K562 (cell line): Measurements from ENCODE around the gene CTXN1. TPM values are rescaled to one million over a fixed set of nuclear protein-coding genes. Genes with fewer than 3 reads are reported as not detected.

Experiments
- ATAC-seq: fragments of 200-7000 bp; cut with Tn5 transposase; 3 replicates; pipeline ENCODE4 v1.9.1; 2020; ENCODE audit warnings: moderate library complexity
- BruUV-seq: library from RNA; stranded (reverse); fragments of 400-500 nt; replicated peaks from 2 replicates; lab custom pipeline; 2021; lab: Mats Ljungman, UMichigan
- CTCF ChIA-PET: fragments of 300-600 bp; formaldehyde crosslinking; extraction: SDS; loops from one replicate; lab custom pipeline; 2021; ENCODE audit warnings: low intra/inter-chr PET ratio; lab: Yijun Ruan, JAX
- POLR2A ChIA-PET: fragments of 300-600, 350-650 bp; sonication (Branson Sonifier 250); formaldehyde crosslinking; extraction: SDS; loops from one replicate; lab custom pipeline; 2021; ENCODE audit warnings: antibody characterized with exemption, inconsistent platforms; lab: Yijun Ruan, JAX
- DNase-seq, 4 experiments: peaks; one replicate each; pipeline versions ENCODE4 v3.0.0 to v3.0.0-alpha.2; 2011 to 2018; ENCODE audit warnings: low spot score in 3 of 4, mixed read lengths in 3 of 4; ENCODE audit errors: extremely low read depth in 1 of 4
- FAIRE-seq: peaks from 2 replicates; lab custom pipeline; 2011; peaks lifted over from hg19 to GRCh38; lab: Jason Lieb, UNC
- H2AFZ ChIP-seq: 2 replicates; pipeline ENCODE4 v1.6.0; 2011; ENCODE audit warnings: low read depth, low read length, control low read depth, inconsistent platforms
- H3K27ac ChIP-seq: fragments of 200-600 bp; 3 replicates; pipeline ENCODE4 v1.8.0; 2011; ENCODE audit warnings: low read depth, mild to moderate bottlenecking, control low read depth, inconsistent platforms, low read length, moderate library complexity, mixed read lengths; ENCODE audit errors: extremely low read depth
- H3K27me3 ChIP-seq, 2 experiments: fragments of 300-600 bp in 1 of 2; 2 replicates in 1 of 2; 3 replicates in 1 of 2; pipeline versions ENCODE4 v1.6.0 to v1.8.0; 2011; ENCODE audit warnings: inconsistent platforms in 2 of 2, low read length in 2 of 2, mild to moderate bottlenecking in 1 of 2, mixed read lengths in 1 of 2, moderate library complexity in 1 of 2; ENCODE audit not compliant: control insufficient read depth in 2 of 2, insufficient read depth in 2 of 2
- H3K36me3 ChIP-seq: fragments of 300-600 bp; 3 replicates; pipeline ENCODE4 v1.8.0; 2011; ENCODE audit warnings: mild to moderate bottlenecking, low read length, inconsistent platforms; ENCODE audit not compliant: control insufficient read depth, insufficient read depth
- H3K4me1 ChIP-seq, 2 experiments: fragments of 200-600 bp in 1 of 2; replicated peaks in 1 of 2; 2 replicates in 1 of 2; 3 replicates in 1 of 2; pipeline versions ENCODE4 v1.5.1 to v1.8.0; 2011; ENCODE audit warnings: inconsistent platforms in 2 of 2, low read length in 2 of 2, mild to moderate bottlenecking in 1 of 2, mixed read lengths in 1 of 2, moderate library complexity in 1 of 2; ENCODE audit not compliant: control insufficient read depth in 2 of 2, insufficient read depth in 2 of 2
- H3K4me2 ChIP-seq: 2 replicates; pipeline ENCODE4 v1.6.1; 2011; ENCODE audit warnings: low read length, control low read depth, inconsistent platforms, mixed read lengths; ENCODE audit not compliant: insufficient read depth
- H3K4me3 ChIP-seq: fragments of 200-600 bp; sonication (generic), shearing (Covaris generic); 2 replicates; pipeline ENCODE4 v1.5.1; 2016; ENCODE audit warnings: control low read depth, inconsistent platforms
- H3K79me2 ChIP-seq: fragments of 200-600 bp; 3 replicates; pipeline ENCODE4 v1.8.0; 2011; ENCODE audit warnings: low read length, inconsistent platforms; ENCODE audit not compliant: control insufficient read depth, insufficient read depth
- H3K9ac ChIP-seq, 2 experiments: 2 replicates each; pipeline versions ENCODE4 v1.6.0 to v1.6.1; 2011; ENCODE audit warnings: low read depth in 2 of 2, low read length in 2 of 2, control low read depth in 1 of 2, inconsistent platforms in 1 of 2, mild to moderate bottlenecking in 1 of 2, mixed read lengths in 1 of 2; ENCODE audit not compliant: insufficient read depth in 1 of 2
- H3K9me1 ChIP-seq: one replicate; pipeline ENCODE4 v1.6.0; 2011; ENCODE audit warnings: inconsistent platforms, mild to moderate bottlenecking, low read length, moderate library complexity; ENCODE audit not compliant: control insufficient read depth, insufficient read depth
- H3K9me3 ChIP-seq: replicated peaks from 2 replicates; pipeline ENCODE4 v1.5.1; 2011; ENCODE audit warnings: low read depth, low read length, inconsistent platforms; ENCODE audit not compliant: control insufficient read depth, insufficient read depth
- H4K20me1 ChIP-seq: replicated peaks from 2 replicates; pipeline ENCODE4 v1.6.1; 2011; ENCODE audit warnings: low read length, inconsistent platforms, mixed read lengths; ENCODE audit not compliant: control insufficient read depth, insufficient read depth
- ATF3 ChIP-seq, 2 experiments: fragments of 450-650 bp in 1 of 2; sonication (generic) in 1 of 2; formaldehyde crosslinking in 1 of 2; IDR thresholded peaks in 1 of 2; conservative IDR thresholded peaks in 1 of 2; 2 replicates each; pipeline versions ENCODE4 v1.6.1 to v1.8.1; 2016 to 2023; ENCODE audit warnings: mild to moderate bottlenecking in 2 of 2, moderate library complexity in 2 of 2, inconsistent platforms in 1 of 2, missing genetic modification reagents in 1 of 2
- E2F1 ChIP-seq: sonication (generic); formaldehyde crosslinking; IDR thresholded peaks from 2 replicates; pipeline ENCODE4 v1.8.1; 2023; ENCODE audit warnings: mild to moderate bottlenecking, missing genetic modification reagents, moderate library complexity
- HCFC1 ChIP-seq: IDR thresholded peaks from 2 replicates; pipeline ENCODE4 v1.6.1; 2012; ENCODE audit warnings: low read depth, low read length, improper control_type of control experiment
- MTF1 ChIP-seq: fragments of 250-450 bp; sonication (Bioruptor Pico); IDR thresholded peaks from 2 replicates; pipeline ENCODE4 v1.9.0; 2021; ENCODE audit warnings: moderate library complexity, mild to moderate bottlenecking, inconsistent platforms, borderline replicate concordance
- NFIC ChIP-seq: fragments of 450-650 bp; IDR thresholded peaks from 2 replicates; pipeline ENCODE4 v1.6.1; 2017; ENCODE audit warnings: mild to moderate bottlenecking, inconsistent platforms
- POLR2B ChIP-seq: fragments of 450-650 bp; IDR thresholded peaks from 2 replicates; pipeline ENCODE4 v1.6.1; 2018; ENCODE audit warnings: low read depth; ENCODE audit not compliant: partially characterized antibody
- POLR2G ChIP-seq: fragments of 200-400 bp; formaldehyde crosslinking; IDR thresholded peaks from 2 replicates; pipeline ENCODE4 v1.6.1; 2017; ENCODE audit warnings: low read depth, mild to moderate bottlenecking, antibody characterized with exemption, low read length, moderate library complexity
- RAD21 ChIP-seq, 2 experiments: fragments of 250-450 bp in 1 of 2; fragments of 450-650 bp in 1 of 2; sonication (Bioruptor Pico) in 1 of 2; formaldehyde crosslinking in 1 of 2; IDR thresholded peaks in 1 of 2; conservative IDR thresholded peaks in 1 of 2; 2 replicates each; pipeline versions ENCODE4 v1.4.0 to v1.8.0; 2020 to 2022; ENCODE audit warnings: mild to moderate bottlenecking in 2 of 2, moderate library complexity in 1 of 2
- RBFOX2 ChIP-seq: fragments of 200-400 bp; formaldehyde crosslinking; IDR thresholded peaks from 2 replicates; pipeline ENCODE4 v1.6.1; 2017; ENCODE audit warnings: low read depth, mild to moderate bottlenecking, low read length, moderate library complexity
- RFX1 ChIP-seq: fragments of 450-650 bp; IDR thresholded peaks from 2 replicates; pipeline ENCODE4 v1.6.1; 2016; ENCODE audit warnings: mild to moderate bottlenecking, moderate library complexity
- SMC3 ChIP-seq: conservative IDR thresholded peaks from 2 replicates; pipeline ENCODE4 v1.6.1; 2011; ENCODE audit warnings: low read depth, low read length, improper control_type of control experiment; ENCODE audit not compliant: insufficient read depth
- VEZF1 ChIP-seq: fragments of 200-800 bp; sonication (Bioruptor generic); IDR thresholded peaks from 2 replicates; pipeline ENCODE4 v1.6.1; 2017; ENCODE audit warnings: missing genetic modification characterization, missing compliant biosample characterization
- ZBTB7A ChIP-seq: IDR thresholded peaks from 2 replicates; pipeline ENCODE4 v1.6.1; 2011; ENCODE audit warnings: low read depth, mild to moderate bottlenecking, low read length, moderate library complexity, borderline replicate concordance; ENCODE audit not compliant: control insufficient read depth
- ZNF778 ChIP-seq: fragments of 450-650 bp; formaldehyde crosslinking; IDR thresholded peaks from 2 replicates; pipeline ENCODE4 v1.4.0; 2020; ENCODE audit warnings: mild to moderate bottlenecking, moderate library complexity
- WGBS: fragments of 100-300 bp; shearing (Covaris generic); methylation state at CpG from one replicate; pipeline ENCODE4 v1.1.6; 2016; ENCODE audit warnings: low coverage, mixed read lengths; ENCODE audit not compliant: insufficient coverage; ENCODE audit errors: missing lambda C conversion rate; 5-methylcytosine and 5-hydroxymethylcytosine counted together
- in situ Hi-C: fragments of 300-500 bp; cut with MboI; formaldehyde crosslinking; loops from 4 replicates; pipeline ENCODE4 v1.15.0; 2018; ENCODE audit warnings: inconsistent platforms, mixed read lengths
- intact Hi-C: fragments of 100-400 bp; cut with micrococcal nuclease; formaldehyde crosslinking; loops from 2 replicates; pipeline ENCODE4 v1.14.2; 2022
- polyA plus RNA-seq, 8 experiments: library from polyadenylated mRNA; depleted of rRNA in 4 of 8; stranded (reverse) in 5 of 8; unstranded in 3 of 8; fragments of >200 nt; fragmentation: Nextera tagmentation in 2 of 8; fragmentation: Illumina TruSeq in 1 of 8; extraction: Ambion mirVana in 2 of 8; extraction: Trizol in 1 of 8; gene quantifications; 2 replicates each; pipeline versions ENCODE4 v1.2.1 to v1.2.3, GENCODE V29; 2011 to 2014; ENCODE audit warnings: inconsistent platforms in 1 of 8, missing spikeins in 1 of 8
- total RNA-seq, 7 experiments: library from RNA; depleted of rRNA in 6 of 7; stranded (reverse); fragments of >200 nt in 6 of 7; fragmentation: Illumina TruSeq in 2 of 7; extraction: Trizol in 2 of 7; gene quantifications; 2 replicates each; pipeline versions ENCODE4 v1.2.1 to v1.2.3, GENCODE V29; 2011 to 2021; ENCODE audit warnings: low replicate concordance in 1 of 7

CTXN1 gene
- total and polyA plus RNA-seq, 9 of the 15 experiments (the other 6 are each of a cell fraction or from before 2014, with no cell fraction given) = 0.15 to 37.4 (median 1.8) TPM; not detected in 2

GRCh38 chr19:7928741-7929701 lies 3.1 kb upstream of the CTXN1 start:
- Histone ChIP-seq H3K9me1 (no peaks in the 10 kb centered on the region), H3K36me3 (peaks cover 60% of the 10 kb centered on the region; the same call in 2 of the 3 replicates), H2AFZ (no peak overlapping the region), H3K4me2 (no peak overlapping the region), H4K20me1 (peaks cover 21% of the 10 kb centered on the region), H3K27me3 (no peaks in the 10 kb centered on the region), H3K4me1 (peaks cover 11 to 78% of the 10 kb centered on the region in 2 experiments), H3K27ac (peak overlapping the region; percentile 19; the same call in 1 of the 3 replicates), H3K79me2 (no peaks in the 10 kb centered on the region), H3K9me3 (no peaks in the 10 kb centered on the region), H3K4me3 (no peak overlapping the region), H3K9ac (0 out of 4 replicates have a peak overlapping the region, but pooled peaks of 1 of the 2 experiments have one; percentile 10)
- ChIA-PET POLR2A (interaction anchor here (0.5 to 3.3 kb wide), 8 partner anchors 9 to 151 kb away, joined by 3 to 27 read pairs (median 5); partner anchors contain the start of genes MAP2K7, SNAPC2 and TIMM44), CTCF (no interaction called here)
- intact Hi-C loops = no loop called here
- BruUV-seq = TSS peak; percentile 24
- in situ Hi-C loops = no loop called here
- 60% methylated on average over 21 of the region's 24 CpGs for WGBS
- peak; percentile 57 for ATAC-seq
- FAIRE-seq = peak; percentile 81
- DNase-seq = peak; percentile 66 to 76 (median 71)
- TF ChIP-seq RAD21 (CRISPR knock-in tag; conservative IDR thresholded peaks at IDR 0.05 in 1 of 2, IDR thresholded peaks at IDR 0.05 in 1 of 2) (peak in 1 of 2 experiments; percentile 51; a peak in 2 of 4 replicates), ZNF778 (CRISPR knock-in tag) (no peak), E2F1 (CRISPR knock-in tag) (0 out of 2 replicates have a peak, but pooled peaks have one; percentile 51), ATF3 (IDR thresholded peaks at IDR 0.05) (0 out of 2 replicates have a peak, but pooled peaks have one; percentile 39), ATF3 (CRISPR knock-in tag; conservative IDR thresholded peaks at IDR 0.05) (no peak), VEZF1 (CRISPR knock-in tag) (peak; percentile 35; the same call in 1 of the 2 replicates), POLR2G (peak; percentile 69), NFIC (peak; percentile 91), ZBTB7A (peak; percentile 48; the same call in 1 of the 2 replicates), SMC3 (0 out of 2 replicates have a peak, but pooled peaks have one; percentile 24), RBFOX2 (peak; percentile 65), MTF1 (CRISPR knock-in tag) (no peak), HCFC1 (no peak; the same call in 1 of the 2 replicates), RFX1 (peak; percentile 86), POLR2B (peak; percentile 55)
